K562 (cell line): ENCODE measurements around the gene TRAF3IP3. TPM values are rescaled to one million over a fixed set of nuclear protein-coding genes. Genes with fewer than 3 reads are reported as not detected.

Experiments
- ATAC-seq: fragments of 200-7000 bp; cut with Tn5 transposase; 3 replicates; pipeline ENCODE4 v1.9.1; 2020; ENCODE audit warnings: moderate library complexity
- BruUV-seq: library from RNA; stranded (reverse); fragments of 400-500 nt; replicated peaks from 2 replicates; lab custom pipeline; 2021; lab: Mats Ljungman, UMichigan
- CTCF ChIA-PET: fragments of 300-600 bp; formaldehyde crosslinking; extraction: SDS; loops from one replicate; lab custom pipeline; 2021; ENCODE audit warnings: low intra/inter-chr PET ratio; lab: Yijun Ruan, JAX
- POLR2A ChIA-PET: fragments of 300-600, 350-650 bp; sonication (Branson Sonifier 250); formaldehyde crosslinking; extraction: SDS; loops from one replicate; lab custom pipeline; 2021; ENCODE audit warnings: antibody characterized with exemption, inconsistent platforms; lab: Yijun Ruan, JAX
- DNase-seq, 4 experiments: peaks; one replicate each; pipeline versions ENCODE4 v3.0.0 to v3.0.0-alpha.2; 2011 to 2018; ENCODE audit warnings: low spot score in 3 of 4, mixed read lengths in 3 of 4; ENCODE audit errors: extremely low read depth in 1 of 4
- FAIRE-seq: peaks from 2 replicates; lab custom pipeline; 2011; peaks lifted over from hg19 to GRCh38; lab: Jason Lieb, UNC
- H2AFZ ChIP-seq: 2 replicates; pipeline ENCODE4 v1.6.0; 2011; ENCODE audit warnings: low read depth, low read length, control low read depth, inconsistent platforms
- H3K27ac ChIP-seq: fragments of 200-600 bp; 3 replicates; pipeline ENCODE4 v1.8.0; 2011; ENCODE audit warnings: low read depth, mild to moderate bottlenecking, control low read depth, inconsistent platforms, low read length, moderate library complexity, mixed read lengths; ENCODE audit errors: extremely low read depth
- H3K27me3 ChIP-seq, 2 experiments: fragments of 300-600 bp in 1 of 2; 2 replicates in 1 of 2; 3 replicates in 1 of 2; pipeline versions ENCODE4 v1.6.0 to v1.8.0; 2011; ENCODE audit warnings: inconsistent platforms in 2 of 2, low read length in 2 of 2, mild to moderate bottlenecking in 1 of 2, mixed read lengths in 1 of 2, moderate library complexity in 1 of 2; ENCODE audit not compliant: control insufficient read depth in 2 of 2, insufficient read depth in 2 of 2
- H3K36me3 ChIP-seq: fragments of 300-600 bp; 3 replicates; pipeline ENCODE4 v1.8.0; 2011; ENCODE audit warnings: mild to moderate bottlenecking, low read length, inconsistent platforms; ENCODE audit not compliant: control insufficient read depth, insufficient read depth
- H3K4me1 ChIP-seq, 2 experiments: fragments of 200-600 bp in 1 of 2; replicated peaks in 1 of 2; 2 replicates in 1 of 2; 3 replicates in 1 of 2; pipeline versions ENCODE4 v1.5.1 to v1.8.0; 2011; ENCODE audit warnings: inconsistent platforms in 2 of 2, low read length in 2 of 2, mild to moderate bottlenecking in 1 of 2, mixed read lengths in 1 of 2, moderate library complexity in 1 of 2; ENCODE audit not compliant: control insufficient read depth in 2 of 2, insufficient read depth in 2 of 2
- H3K4me2 ChIP-seq: 2 replicates; pipeline ENCODE4 v1.6.1; 2011; ENCODE audit warnings: low read length, control low read depth, inconsistent platforms, mixed read lengths; ENCODE audit not compliant: insufficient read depth
- H3K4me3 ChIP-seq: fragments of 200-600 bp; sonication (generic), shearing (Covaris generic); 2 replicates; pipeline ENCODE4 v1.5.1; 2016; ENCODE audit warnings: control low read depth, inconsistent platforms
- H3K79me2 ChIP-seq: fragments of 200-600 bp; 3 replicates; pipeline ENCODE4 v1.8.0; 2011; ENCODE audit warnings: low read length, inconsistent platforms; ENCODE audit not compliant: control insufficient read depth, insufficient read depth
- H3K9ac ChIP-seq, 2 experiments: 2 replicates each; pipeline versions ENCODE4 v1.6.0 to v1.6.1; 2011; ENCODE audit warnings: low read depth in 2 of 2, low read length in 2 of 2, control low read depth in 1 of 2, inconsistent platforms in 1 of 2, mild to moderate bottlenecking in 1 of 2, mixed read lengths in 1 of 2; ENCODE audit not compliant: insufficient read depth in 1 of 2
- H3K9me1 ChIP-seq: one replicate; pipeline ENCODE4 v1.6.0; 2011; ENCODE audit warnings: inconsistent platforms, mild to moderate bottlenecking, low read length, moderate library complexity; ENCODE audit not compliant: control insufficient read depth, insufficient read depth
- H3K9me3 ChIP-seq: replicated peaks from 2 replicates; pipeline ENCODE4 v1.5.1; 2011; ENCODE audit warnings: low read depth, low read length, inconsistent platforms; ENCODE audit not compliant: control insufficient read depth, insufficient read depth
- H4K20me1 ChIP-seq: replicated peaks from 2 replicates; pipeline ENCODE4 v1.6.1; 2011; ENCODE audit warnings: low read length, inconsistent platforms, mixed read lengths; ENCODE audit not compliant: control insufficient read depth, insufficient read depth
- NCOR1 ChIP-seq: fragments of 450-650 bp; IDR thresholded peaks from 2 replicates; pipeline ENCODE4 v1.6.1; 2016; ENCODE audit warnings: mild to moderate bottlenecking, moderate library complexity
- PHF21A ChIP-seq: fragments of 450-650 bp; IDR thresholded peaks from 2 replicates; pipeline ENCODE4 v1.6.1; 2017; ENCODE audit warnings: low read depth, borderline replicate concordance
- SNRNP70 ChIP-seq: fragments of 200-400 bp; formaldehyde crosslinking; optimal IDR thresholded peaks from 2 replicates; pipeline ENCODE3; 2017; ENCODE audit warnings: low read depth, low read length
- SP1 ChIP-seq: sonication (generic); formaldehyde crosslinking; IDR thresholded peaks from 2 replicates; pipeline ENCODE4 v1.8.1; 2022; ENCODE audit warnings: mild to moderate bottlenecking, missing genetic modification reagents
- WGBS: fragments of 100-300 bp; shearing (Covaris generic); methylation state at CpG from one replicate; pipeline ENCODE4 v1.1.6; 2016; ENCODE audit warnings: low coverage, mixed read lengths; ENCODE audit not compliant: insufficient coverage; ENCODE audit errors: missing lambda C conversion rate; 5-methylcytosine and 5-hydroxymethylcytosine counted together
- in situ Hi-C: fragments of 300-500 bp; cut with MboI; formaldehyde crosslinking; loops from 4 replicates; pipeline ENCODE4 v1.15.0; 2018; ENCODE audit warnings: inconsistent platforms, mixed read lengths
- intact Hi-C: fragments of 100-400 bp; cut with micrococcal nuclease; formaldehyde crosslinking; loops from 2 replicates; pipeline ENCODE4 v1.14.2; 2022
- polyA plus RNA-seq, 8 experiments: library from polyadenylated mRNA; depleted of rRNA in 4 of 8; stranded (reverse) in 5 of 8; unstranded in 3 of 8; fragments of >200 nt; fragmentation: Nextera tagmentation in 2 of 8; fragmentation: Illumina TruSeq in 1 of 8; extraction: Ambion mirVana in 2 of 8; extraction: Trizol in 1 of 8; gene quantifications; 2 replicates each; pipeline versions ENCODE4 v1.2.1 to v1.2.3, GENCODE V29; 2011 to 2014; ENCODE audit warnings: inconsistent platforms in 1 of 8, missing spikeins in 1 of 8
- total RNA-seq, 7 experiments: library from RNA; depleted of rRNA in 6 of 7; stranded (reverse); fragments of >200 nt in 6 of 7; fragmentation: Illumina TruSeq in 2 of 7; extraction: Trizol in 2 of 7; gene quantifications; 2 replicates each; pipeline versions ENCODE4 v1.2.1 to v1.2.3, GENCODE V29; 2011 to 2021; ENCODE audit warnings: low replicate concordance in 1 of 7

Gene TRAF3IP3
- total and polyA plus RNA-seq, 9 of the 15 experiments (the other 6 are each of a cell fraction or from before 2014, with no cell fraction given), result 0.06 to 1.1 (median 0.31) TPM

DNA sequence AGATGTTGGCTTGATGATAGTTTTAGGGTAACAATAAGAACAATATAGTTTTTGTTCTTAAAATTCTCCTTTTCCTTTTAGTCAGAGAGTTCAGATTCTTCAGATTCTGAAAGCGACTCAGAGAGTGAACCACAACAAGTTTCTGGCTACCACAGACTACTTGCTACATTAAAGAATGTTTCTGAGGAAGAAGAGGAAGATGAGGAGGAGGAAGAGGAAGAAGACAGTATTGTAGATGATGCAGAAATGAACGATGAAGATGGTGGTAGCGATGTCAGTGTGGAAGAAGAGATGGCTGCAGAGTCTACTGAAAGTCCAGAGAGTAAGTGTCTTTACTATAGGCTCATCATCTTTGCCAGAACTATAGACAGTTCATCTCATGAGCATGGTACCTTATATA is 74.9 kb downstream of the TRAF3IP3 start:
- no peak overlapping the region for H3K4me3 ChIP-seq
- no peaks in the 10 kb centered on the region for H3K27me3 ChIP-seq
- FAIRE-seq, result no peak
- ATAC-seq, result no peak
- no peak overlapping the region for H3K27ac ChIP-seq
- peaks cover 28% of the 10 kb centered on the region for H3K79me2 ChIP-seq
- POLR2A ChIA-PET, result interaction anchor here (0.6 kb wide), 1 partner anchor 256 kb away, joined by 3 read pairs; no protein-coding TSS in a partner anchor
- WGBS, result 87% methylated on average over 3 of the region's 3 CpGs
- peaks cover 59% of the 10 kb centered on the region for H3K36me3 ChIP-seq
- no peak overlapping the region for H3K9ac ChIP-seq
- peaks cover 2% of the 10 kb centered on the region for H3K9me1 ChIP-seq
- in situ Hi-C loops (no loop called here), intact Hi-C loops (no loop called here)
- H2AFZ ChIP-seq, result no peak overlapping the region
- BruUV-seq, result no TSS peak
- TF ChIP-seq NCOR1, result no peak
- TF ChIP-seq SP1 (CRISPR knock-in tag), result no peak
- no peak for TF ChIP-seq PHF21A
- peaks cover 3 to 17% of the 10 kb centered on the region in 2 experiments; a peak in 4 of 5 replicates for H3K4me1 ChIP-seq
- H3K9me3 ChIP-seq, result no peaks in the 10 kb centered on the region
- CTCF ChIA-PET, result no interaction called here
- DNase-seq, result no peak
- H3K4me2 ChIP-seq, result no peak overlapping the region
- H4K20me1 ChIP-seq, result no peaks in the 10 kb centered on the region

GRCh38 chr1:209831615-209832014 is 75.8 kb downstream of the TRAF3IP3 start:
- TF ChIP-seq SNRNP70, result no peak
- no peak for FAIRE-seq
- Histone ChIP-seq H3K36me3 (peaks cover 68% of the 10 kb centered on the region), H2AFZ (no peak overlapping the region), H3K4me1 (peaks cover 3 to 8% of the 10 kb centered on the region in 2 experiments; a peak in 2 of 5 replicates), H3K4me2 (no peak overlapping the region), H3K79me2 (peaks cover 28% of the 10 kb centered on the region), H3K27ac (no peak overlapping the region), H3K9ac (no peak overlapping the region), H3K4me3 (no peak overlapping the region), H3K9me1 (peaks cover 2% of the 10 kb centered on the region), H3K27me3 (no peaks in the 10 kb centered on the region), H3K9me3 (no peaks in the 10 kb centered on the region), H4K20me1 (no peaks in the 10 kb centered on the region)
- ChIA-PET CTCF (no interaction called here), POLR2A (interaction anchor here (0.7 to 1.2 kb wide), 3 partner anchors 9 to 57 kb away, joined by 3 to 4 read pairs (median 3); no protein-coding TSS in a partner anchor)
- intact Hi-C loops (no loop called here), in situ Hi-C loops (no loop called here)
- DNase-seq, result no peak
- ATAC-seq, result no peak
- 100% methylated on average over 1 of the region's 1 CpG for WGBS
- BruUV-seq, result no TSS peak

Other genes with a start within 250 kb of the TRAF3IP3 start
Only the 7 nearest of the 8 such genes appear.
- not detected in 2 replicates for gene CAMK1G, start 172.3 kb upstream of the TRAF3IP3 start, total RNA-seq (2014; rRNA removed)
- gene CAMK1G, start 172.3 kb upstream of the TRAF3IP3 start, total RNA-seq (2014; rRNA removed; fragmentation: Illumina TruSeq; extraction: Trizol), result not detected in 2 replicates
- gene CAMK1G, start 172.3 kb upstream of the TRAF3IP3 start, total RNA-seq (2015; rRNA removed; fragmentation: Illumina TruSeq; extraction: Trizol), result not detected in 2 replicates
- gene CAMK1G, start 172.3 kb upstream of the TRAF3IP3 start, total RNA-seq (2021), result not detected in 2 replicates
- gene CAMK1G, start 172.3 kb upstream of the TRAF3IP3 start, polyA plus RNA-seq (2011; rRNA removed), result not detected in 2 replicates
- gene CAMK1G, start 172.3 kb upstream of the TRAF3IP3 start, polyA plus RNA-seq (2014; fragmentation: Illumina TruSeq; extraction: Trizol), result not detected in 2 replicates
- not detected for gene CAMK1G, start 172.3 kb upstream of the TRAF3IP3 start, polyA plus RNA-seq (2014; fragmentation: Nextera tagmentation; extraction: Ambion mirVana)
- gene CAMK1G, start 172.3 kb upstream of the TRAF3IP3 start, polyA plus RNA-seq (2014; rRNA removed), result not detected in 2 replicates
- 0.91 and 1.0 TPM in 2 replicates for gene LAMB3, start 103.6 kb upstream of the TRAF3IP3 start, total RNA-seq (2014; rRNA removed)
- gene LAMB3, start 103.6 kb upstream of the TRAF3IP3 start, total RNA-seq (2014; rRNA removed; fragmentation: Illumina TruSeq; extraction: Trizol), result 0.61 and 1.3 TPM in 2 replicates
- gene LAMB3, start 103.6 kb upstream of the TRAF3IP3 start, total RNA-seq (2015; rRNA removed; fragmentation: Illumina TruSeq; extraction: Trizol), result 0.91 and 0.94 TPM in 2 replicates
- gene LAMB3, start 103.6 kb upstream of the TRAF3IP3 start, total RNA-seq (2021), result 1.3 and 1.9 TPM in 2 replicates
- 0.42 and 0.72 TPM in 2 replicates for gene LAMB3, start 103.6 kb upstream of the TRAF3IP3 start, polyA plus RNA-seq (2011; rRNA removed)
- gene LAMB3, start 103.6 kb upstream of the TRAF3IP3 start, polyA plus RNA-seq (2014; fragmentation: Illumina TruSeq; extraction: Trizol), result 0.67 and 0.97 TPM in 2 replicates
- gene LAMB3, start 103.6 kb upstream of the TRAF3IP3 start, polyA plus RNA-seq (2014; fragmentation: Nextera tagmentation; extraction: Ambion mirVana), result under 1 TPM; 0.08 to 0.21 TPM
- 1.0 and 3.1 TPM in 2 replicates for gene LAMB3, start 103.6 kb upstream of the TRAF3IP3 start, polyA plus RNA-seq (2014; rRNA removed)
- 60.4 and 79.0 TPM in 2 replicates for gene G0S2, start 80.6 kb upstream of the TRAF3IP3 start, total RNA-seq (2014; rRNA removed)
- 10.6 and 11.4 TPM in 2 replicates for gene G0S2, start 80.6 kb upstream of the TRAF3IP3 start, total RNA-seq (2014; rRNA removed; fragmentation: Illumina TruSeq; extraction: Trizol)
- gene G0S2, start 80.6 kb upstream of the TRAF3IP3 start, total RNA-seq (2015; rRNA removed; fragmentation: Illumina TruSeq; extraction: Trizol), result 4.2 and 5.6 TPM in 2 replicates
- gene G0S2, start 80.6 kb upstream of the TRAF3IP3 start, total RNA-seq (2021), result 37.4 and 39.5 TPM in 2 replicates
- gene G0S2, start 80.6 kb upstream of the TRAF3IP3 start, polyA plus RNA-seq (2011; rRNA removed), result 0.18 and 0.30 TPM in 2 replicates
- 11.7 and 24.0 TPM in 2 replicates for gene G0S2, start 80.6 kb upstream of the TRAF3IP3 start, polyA plus RNA-seq (2014; fragmentation: Illumina TruSeq; extraction: Trizol)
- gene G0S2, start 80.6 kb upstream of the TRAF3IP3 start, polyA plus RNA-seq (2014; fragmentation: Nextera tagmentation; extraction: Ambion mirVana), result 1 to 10 TPM; 4.9 to 8.9 TPM
- 65.6 and 70.4 TPM in 2 replicates for gene G0S2, start 80.6 kb upstream of the TRAF3IP3 start, polyA plus RNA-seq (2014; rRNA removed)
- not detected in 2 replicates for gene HSD11B1, start 51.2 kb upstream of the TRAF3IP3 start, total RNA-seq (2014; rRNA removed)
- not detected in 2 replicates for gene HSD11B1, start 51.2 kb upstream of the TRAF3IP3 start, total RNA-seq (2014; rRNA removed; fragmentation: Illumina TruSeq; extraction: Trizol)
- not detected in 2 replicates for gene HSD11B1, start 51.2 kb upstream of the TRAF3IP3 start, total RNA-seq (2015; rRNA removed; fragmentation: Illumina TruSeq; extraction: Trizol)
- gene HSD11B1, start 51.2 kb upstream of the TRAF3IP3 start, total RNA-seq (2021), result 0.16 TPM in 1 of 2 replicates, not detected in the other
- gene HSD11B1, start 51.2 kb upstream of the TRAF3IP3 start, polyA plus RNA-seq (2011; rRNA removed), result not detected in 2 replicates
- gene HSD11B1, start 51.2 kb upstream of the TRAF3IP3 start, polyA plus RNA-seq (2014; fragmentation: Illumina TruSeq; extraction: Trizol), result not detected in 2 replicates
- under 1 TPM in 1 of 2 experiments, not detected in 1; 0.04 TPM for gene HSD11B1, start 51.2 kb upstream of the TRAF3IP3 start, polyA plus RNA-seq (2014; fragmentation: Nextera tagmentation; extraction: Ambion mirVana)
- gene HSD11B1, start 51.2 kb upstream of the TRAF3IP3 start, polyA plus RNA-seq (2014; rRNA removed), result not detected in 2 replicates
- 4.0 and 4.3 TPM in 2 replicates for gene C1orf74, start 28.5 kb downstream of the TRAF3IP3 start, total RNA-seq (2014; rRNA removed)
- 5.7 and 6.5 TPM in 2 replicates for gene C1orf74, start 28.5 kb downstream of the TRAF3IP3 start, total RNA-seq (2014; rRNA removed; fragmentation: Illumina TruSeq; extraction: Trizol)
- gene C1orf74, start 28.5 kb downstream of the TRAF3IP3 start, total RNA-seq (2015; rRNA removed; fragmentation: Illumina TruSeq; extraction: Trizol), result 5.7 and 6.5 TPM in 2 replicates
- 4.7 and 4.9 TPM in 2 replicates for gene C1orf74, start 28.5 kb downstream of the TRAF3IP3 start, total RNA-seq (2021)
- gene C1orf74, start 28.5 kb downstream of the TRAF3IP3 start, polyA plus RNA-seq (2011; rRNA removed), result 5.8 and 7.4 TPM in 2 replicates
- 5.3 and 5.7 TPM in 2 replicates for gene C1orf74, start 28.5 kb downstream of the TRAF3IP3 start, polyA plus RNA-seq (2014; fragmentation: Illumina TruSeq; extraction: Trizol)
- 1 to 10 TPM; 5.7 to 7.6 TPM for gene C1orf74, start 28.5 kb downstream of the TRAF3IP3 start, polyA plus RNA-seq (2014; fragmentation: Nextera tagmentation; extraction: Ambion mirVana)
- gene C1orf74, start 28.5 kb downstream of the TRAF3IP3 start, polyA plus RNA-seq (2014; rRNA removed), result 4.0 and 4.9 TPM in 2 replicates
- 0.32 and 0.37 TPM in 2 replicates for gene IRF6, start 50.1 kb downstream of the TRAF3IP3 start, total RNA-seq (2014; rRNA removed)
- gene IRF6, start 50.1 kb downstream of the TRAF3IP3 start, total RNA-seq (2014; rRNA removed; fragmentation: Illumina TruSeq; extraction: Trizol), result 0.22 and 0.25 TPM in 2 replicates
- 0.08 and 0.11 TPM in 2 replicates for gene IRF6, start 50.1 kb downstream of the TRAF3IP3 start, total RNA-seq (2015; rRNA removed; fragmentation: Illumina TruSeq; extraction: Trizol)
- gene IRF6, start 50.1 kb downstream of the TRAF3IP3 start, total RNA-seq (2021), result 0.20 and 0.29 TPM in 2 replicates
- gene IRF6, start 50.1 kb downstream of the TRAF3IP3 start, polyA plus RNA-seq (2011; rRNA removed), result 0.64 and 0.65 TPM in 2 replicates
- 0.10 and 0.15 TPM in 2 replicates for gene IRF6, start 50.1 kb downstream of the TRAF3IP3 start, polyA plus RNA-seq (2014; fragmentation: Illumina TruSeq; extraction: Trizol)
- under 1 TPM; 0.04 to 0.17 TPM for gene IRF6, start 50.1 kb downstream of the TRAF3IP3 start, polyA plus RNA-seq (2014; fragmentation: Nextera tagmentation; extraction: Ambion mirVana)
- 0.03 and 0.11 TPM in 2 replicates for gene IRF6, start 50.1 kb downstream of the TRAF3IP3 start, polyA plus RNA-seq (2014; rRNA removed)
- gene UTP25, start 71.9 kb downstream of the TRAF3IP3 start, total RNA-seq (2014; rRNA removed), result 10.6 and 11.9 TPM in 2 replicates
- gene UTP25, start 71.9 kb downstream of the TRAF3IP3 start, total RNA-seq (2014; rRNA removed; fragmentation: Illumina TruSeq; extraction: Trizol), result 17.6 and 18.4 TPM in 2 replicates
- gene UTP25, start 71.9 kb downstream of the TRAF3IP3 start, total RNA-seq (2015; rRNA removed; fragmentation: Illumina TruSeq; extraction: Trizol), result 15.3 and 16.6 TPM in 2 replicates
- 10.7 and 12.0 TPM in 2 replicates for gene UTP25, start 71.9 kb downstream of the TRAF3IP3 start, total RNA-seq (2021)
- gene UTP25, start 71.9 kb downstream of the TRAF3IP3 start, polyA plus RNA-seq (2011; rRNA removed), result 10.4 and 12.8 TPM in 2 replicates
- 13.1 and 15.7 TPM in 2 replicates for gene UTP25, start 71.9 kb downstream of the TRAF3IP3 start, polyA plus RNA-seq (2014; fragmentation: Illumina TruSeq; extraction: Trizol)
- gene UTP25, start 71.9 kb downstream of the TRAF3IP3 start, polyA plus RNA-seq (2014; fragmentation: Nextera tagmentation; extraction: Ambion mirVana), result 10 to 100 TPM in 1 of 2 experiments, 1 to 10 TPM in 1; 5.7 to 10.9 TPM
- 8.7 and 9.5 TPM in 2 replicates for gene UTP25, start 71.9 kb downstream of the TRAF3IP3 start, polyA plus RNA-seq (2014; rRNA removed)